WTC11 (cell line): ENCODE measurements around the gene PITPNC1. TPM values are rescaled to one million over a fixed set of nuclear protein-coding genes. Genes with fewer than 3 reads are reported as not detected.

ENCODE experiments used
- ATAC-seq: fragments of 200-7000 bp; cut with Tn5 transposase; 2 replicates; pipeline ENCODE4 v1.10.0; 2021; ENCODE audit warnings: mild to moderate bottlenecking, moderate library complexity
- CTCF ChIA-PET: fragments of 300-600 bp; sonication (Branson Sonifier 250); formaldehyde crosslinking; loops from one replicate; lab custom pipeline; 2021; ENCODE audit warnings: antibody characterized with exemption; lab: Charles Lee
- POLR2A ChIA-PET: fragments of 350-600 bp; sonication (Branson Sonifier 250); formaldehyde crosslinking; loops from one replicate; lab custom pipeline; 2021; ENCODE audit warnings: antibody characterized with exemption; lab: Charles Lee
- DNase-seq: peaks from one replicate; pipeline ENCODE4 v3.0.0; 2021; ENCODE audit warnings: low spot score
- H3K27ac Mint-ChIP-seq: 2 replicates; pipeline ENCODE4 v1.8.0; 2021; ENCODE audit warnings: mixed read lengths
- H3K27me3 Mint-ChIP-seq: 2 replicates; pipeline ENCODE4 v1.8.0; 2021; ENCODE audit warnings: low read depth, mild to moderate bottlenecking, moderate library complexity, mixed read lengths
- H3K36me3 Mint-ChIP-seq: 2 replicates; pipeline ENCODE4 v1.8.0; 2021; ENCODE audit warnings: mixed read lengths
- H3K4me1 Mint-ChIP-seq: 2 replicates; pipeline ENCODE4 v1.8.0; 2022; ENCODE audit warnings: mixed read lengths
- H3K4me3 Mint-ChIP-seq: 2 replicates; pipeline ENCODE4 v1.8.0; 2021; ENCODE audit warnings: mild to moderate bottlenecking, moderate library complexity, mixed read lengths
- H3K9me3 Mint-ChIP-seq: 2 replicates; pipeline ENCODE4 v1.8.0; 2021; ENCODE audit warnings: mixed read lengths
- AFF4 ChIP-seq: sonication (generic); formaldehyde crosslinking; IDR thresholded peaks from 2 replicates; pipeline ENCODE4 v1.8.1; 2023; ENCODE audit warnings: mild to moderate bottlenecking, missing genetic modification reagents, borderline replicate concordance
- AR ChIP-seq: fragments of 250-450 bp; sonication (Bioruptor Pico); IDR thresholded peaks from 2 replicates; pipeline ENCODE4 v1.9.0; 2021; ENCODE audit warnings: mild to moderate bottlenecking
- ATF3 ChIP-seq: sonication (generic); formaldehyde crosslinking; conservative IDR thresholded peaks from 2 replicates; pipeline ENCODE4 v1.8.1; 2022; ENCODE audit warnings: mild to moderate bottlenecking, missing genetic modification reagents
- ATF6 ChIP-seq: sonication (generic); formaldehyde crosslinking; IDR thresholded peaks from 2 replicates; pipeline ENCODE4 v1.8.1; 2023; ENCODE audit warnings: mild to moderate bottlenecking, missing genetic modification reagents
- CREB1 ChIP-seq: sonication (generic); formaldehyde crosslinking; IDR thresholded peaks from 2 replicates; pipeline ENCODE4 v1.8.0; 2023; ENCODE audit warnings: mild to moderate bottlenecking, missing genetic modification reagents
- E2F5 ChIP-seq: sonication (generic); formaldehyde crosslinking; IDR thresholded peaks from 2 replicates; pipeline ENCODE4 v1.8.1; 2022; ENCODE audit warnings: mild to moderate bottlenecking, moderate library complexity, missing genetic modification reagents
- FOXJ3 ChIP-seq: sonication (generic); formaldehyde crosslinking; IDR thresholded peaks from 2 replicates; pipeline ENCODE4 v1.9.0; 2021; ENCODE audit warnings: missing genetic modification reagents, mild to moderate bottlenecking, borderline replicate concordance
- FOXK1 ChIP-seq: sonication (generic); formaldehyde crosslinking; IDR thresholded peaks from 2 replicates; pipeline ENCODE4 v1.8.0; 2022; ENCODE audit warnings: mild to moderate bottlenecking, moderate library complexity, missing genetic modification reagents
- HMGXB4 ChIP-seq: sonication (generic); formaldehyde crosslinking; IDR thresholded peaks from 2 replicates; pipeline ENCODE4 v1.8.1; 2023; ENCODE audit warnings: mild to moderate bottlenecking, moderate library complexity, missing genetic modification reagents
- IRF1 ChIP-seq: sonication (generic); formaldehyde crosslinking; IDR thresholded peaks from 2 replicates; pipeline ENCODE4 v1.8.0; 2023; ENCODE audit warnings: missing genetic modification reagents
- NFE2L1 ChIP-seq: sonication (generic); formaldehyde crosslinking; IDR thresholded peaks from 2 replicates; pipeline ENCODE4 v1.8.1; 2023; ENCODE audit warnings: missing genetic modification reagents
- SP1 ChIP-seq: sonication (generic); formaldehyde crosslinking; conservative IDR thresholded peaks from 2 replicates; pipeline ENCODE4 v1.8.1; 2022; ENCODE audit warnings: missing genetic modification reagents
- TEAD4 ChIP-seq: sonication (generic); formaldehyde crosslinking; IDR thresholded peaks from 2 replicates; pipeline ENCODE4 v1.8.0; 2022; ENCODE audit warnings: mild to moderate bottlenecking, missing genetic modification reagents
- ZMAT4 ChIP-seq: fragments of 250-450 bp; sonication (Bioruptor Pico); IDR thresholded peaks from 2 replicates; pipeline ENCODE4 v1.9.0; 2021; ENCODE audit warnings: mild to moderate bottlenecking
- ZNF138 ChIP-seq: sonication (generic); formaldehyde crosslinking; conservative IDR thresholded peaks from 2 replicates; pipeline ENCODE4 v1.8.1; 2022; ENCODE audit warnings: mild to moderate bottlenecking, moderate library complexity, missing genetic modification reagents
- ZNF219 ChIP-seq: sonication (generic); formaldehyde crosslinking; IDR thresholded peaks from 2 replicates; pipeline ENCODE4 v1.8.0; 2023; ENCODE audit warnings: missing genetic modification reagents, mild to moderate bottlenecking, borderline replicate concordance
- ZNF263 ChIP-seq: sonication (generic); formaldehyde crosslinking; IDR thresholded peaks from 2 replicates; pipeline ENCODE4 v1.8.1; 2022; ENCODE audit warnings: low read depth, mild to moderate bottlenecking, moderate library complexity, missing genetic modification reagents
- ZNF317 ChIP-seq: sonication (generic); formaldehyde crosslinking; IDR thresholded peaks from 2 replicates; pipeline ENCODE4 v1.8.1; 2023; ENCODE audit warnings: low read depth, mild to moderate bottlenecking, moderate library complexity, missing genetic modification reagents, borderline replicate concordance
- ZNF396 ChIP-seq: fragments of 250-450 bp; sonication (Bioruptor Pico); IDR thresholded peaks from 2 replicates; pipeline ENCODE4 v1.8.0; 2021; ENCODE audit warnings: mild to moderate bottlenecking, moderate library complexity, borderline replicate concordance
- ZNF512 ChIP-seq: sonication (generic); formaldehyde crosslinking; IDR thresholded peaks from 2 replicates; pipeline ENCODE4 v1.8.1; 2022; ENCODE audit warnings: missing genetic modification reagents, borderline replicate concordance
- total RNA-seq: library from RNA; stranded (reverse); gene quantifications from 3 replicates; pipeline ENCODE4 v1.2.3, GENCODE V29; 2021

Gene PITPNC1
- total RNA-seq, 1 experiment from 2014 or later, result 39.8 TPM

- no peak for TF ChIP-seq FOXK1 (CRISPR knock-in tag)
- no peak for TF ChIP-seq ZNF396 (CRISPR knock-in tag)
Measured at GRCh38 chr17:67502151-67502550, 125.1 kb downstream of the PITPNC1 start (continued).

GRCh38 chr17:67503184-67503583, 126.1 kb downstream of the PITPNC1 start:
- no peak for ATAC-seq
- Mint-ChIP-seq H3K27ac (no peak overlapping the region), H3K4me3 (no peak overlapping the region), H3K27me3 (no peaks in the 10 kb centered on the region; the same call in 1 of the 2 replicates), H3K36me3 (peaks cover 11% of the 10 kb centered on the region), H3K9me3 (peaks cover 17% of the 10 kb centered on the region), H3K4me1 (peaks cover 50% of the 10 kb centered on the region)
- ChIA-PET CTCF (no interaction called here), POLR2A (no interaction called here)
- no peak for DNase-seq
- no peak for TF ChIP-seq SP1 (CRISPR knock-in tag)
- no peak for TF ChIP-seq ZNF512
- TF ChIP-seq HMGXB4 (CRISPR knock-in tag), result no peak
- TF ChIP-seq NFE2L1, result no peak
- TF ChIP-seq ZNF219 (CRISPR knock-in tag), result no peak
- TF ChIP-seq FOXJ3, result no peak
- no peak for TF ChIP-seq ZMAT4
- TF ChIP-seq ATF6 (CRISPR knock-in tag), result no peak
- TF ChIP-seq AR (CRISPR knock-in tag), result no peak
- TF ChIP-seq ZNF317 (CRISPR knock-in tag), result no peak
- no peak for TF ChIP-seq ATF3
- no peak for TF ChIP-seq ZNF138
- no peak for TF ChIP-seq CREB1 (CRISPR knock-in tag)
- TF ChIP-seq IRF1, result no peak
- no peak for TF ChIP-seq ZNF263
- no peak for TF ChIP-seq AFF4
- no peak for TF ChIP-seq E2F5 (CRISPR knock-in tag)
- TF ChIP-seq TEAD4 (CRISPR knock-in tag), result no peak
